ENCODE measurements around the gene BCL2L2.

Gene BCL2L2

DNA sequence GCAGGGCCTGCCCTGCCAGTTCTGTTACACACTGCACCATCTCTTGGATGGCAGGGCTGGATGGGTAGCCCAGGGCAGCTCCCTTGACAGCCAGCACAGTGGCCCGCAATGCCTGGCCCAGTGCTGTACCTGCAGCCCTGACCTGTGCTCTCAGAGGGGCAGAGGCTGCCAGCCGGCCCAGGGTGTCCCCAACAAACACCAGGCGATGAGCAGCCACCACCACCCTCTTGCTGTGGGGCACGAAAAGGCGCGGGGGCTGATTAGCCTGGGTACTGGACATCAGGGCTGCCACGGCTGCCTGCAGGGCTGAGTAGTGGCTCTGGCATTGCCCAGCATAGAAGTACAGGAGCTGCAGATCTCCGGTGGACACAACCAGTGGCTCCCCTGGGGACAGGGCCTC lies 50.6 kb downstream of the BCL2L2 start:
- no peak for DNase-seq

DNA sequence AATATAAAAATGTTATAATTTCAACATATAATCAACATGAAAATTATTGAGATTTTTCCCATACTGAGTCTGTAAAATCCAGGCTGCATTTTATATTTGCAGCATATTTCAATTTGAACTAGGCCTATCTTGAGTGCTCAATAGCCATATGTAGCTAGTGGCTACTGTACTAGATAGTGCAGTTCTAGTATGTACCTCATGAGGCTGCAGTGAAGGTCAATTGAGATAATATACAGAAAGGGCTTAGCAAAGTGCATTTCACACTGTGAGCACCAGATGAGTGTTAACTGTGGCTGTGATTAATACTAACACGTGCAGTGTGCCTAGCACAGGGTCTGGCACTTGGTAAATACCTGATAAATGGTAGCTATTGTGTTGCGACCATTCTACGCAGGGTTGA lies 51.4 kb downstream of the BCL2L2 start:
- no peak for DNase-seq

DNA sequence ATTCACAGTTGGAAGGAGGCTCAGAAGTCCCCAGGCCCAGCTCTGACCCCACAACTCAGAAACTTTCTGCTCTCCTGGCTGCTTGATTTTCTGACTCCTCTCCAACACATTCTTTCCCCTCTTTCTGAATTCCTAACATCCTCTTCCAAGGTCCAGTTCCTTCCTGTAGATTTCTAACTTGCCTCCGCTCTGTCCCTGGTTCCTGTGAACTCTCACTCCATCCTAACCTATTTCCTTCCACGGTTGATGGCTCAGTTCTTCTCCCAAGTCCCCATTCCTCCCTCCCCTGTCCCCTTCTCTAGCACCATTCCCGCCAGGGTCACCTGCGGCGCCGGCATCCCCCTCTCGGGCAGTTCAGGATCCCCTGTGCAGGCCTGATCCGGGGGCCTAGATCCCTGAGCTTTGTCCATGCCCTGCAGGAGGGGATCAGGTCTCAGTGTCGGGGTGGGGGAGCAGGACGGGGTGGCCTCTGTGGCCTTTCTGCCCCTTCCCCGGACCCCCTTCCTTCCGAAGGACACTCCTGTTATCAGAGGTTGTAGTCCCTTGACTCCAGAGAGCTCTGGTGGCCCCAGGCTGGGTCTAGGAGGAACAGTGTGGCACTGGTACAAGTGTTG lies 52.0 kb downstream of the BCL2L2 start:
- no peak for DNase-seq

DNA sequence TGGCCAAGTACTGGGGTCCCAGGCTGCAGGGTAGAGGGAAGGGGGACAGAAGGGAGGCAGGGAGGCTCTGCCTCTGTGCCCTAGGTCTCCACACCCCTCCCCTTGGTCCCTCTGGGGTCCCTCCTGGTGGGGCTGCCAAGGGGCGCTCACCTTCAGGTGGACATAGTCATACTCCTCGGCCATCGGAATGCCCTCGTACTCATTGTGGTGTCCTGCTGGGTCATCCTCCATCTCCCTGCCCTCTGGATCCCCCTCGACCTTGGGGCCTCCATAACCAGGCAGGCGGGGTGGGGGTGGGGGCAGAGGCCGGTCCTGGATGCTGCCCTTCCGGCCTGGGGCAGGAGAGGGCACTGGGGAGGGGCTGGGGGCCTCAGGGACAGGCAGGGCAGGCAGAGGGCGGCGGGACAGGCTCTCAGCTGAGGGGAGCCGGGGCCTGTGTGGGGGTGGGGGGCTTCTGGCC lies 52.6 kb downstream of the BCL2L2 start:
- no peak for DNase-seq

DNA sequence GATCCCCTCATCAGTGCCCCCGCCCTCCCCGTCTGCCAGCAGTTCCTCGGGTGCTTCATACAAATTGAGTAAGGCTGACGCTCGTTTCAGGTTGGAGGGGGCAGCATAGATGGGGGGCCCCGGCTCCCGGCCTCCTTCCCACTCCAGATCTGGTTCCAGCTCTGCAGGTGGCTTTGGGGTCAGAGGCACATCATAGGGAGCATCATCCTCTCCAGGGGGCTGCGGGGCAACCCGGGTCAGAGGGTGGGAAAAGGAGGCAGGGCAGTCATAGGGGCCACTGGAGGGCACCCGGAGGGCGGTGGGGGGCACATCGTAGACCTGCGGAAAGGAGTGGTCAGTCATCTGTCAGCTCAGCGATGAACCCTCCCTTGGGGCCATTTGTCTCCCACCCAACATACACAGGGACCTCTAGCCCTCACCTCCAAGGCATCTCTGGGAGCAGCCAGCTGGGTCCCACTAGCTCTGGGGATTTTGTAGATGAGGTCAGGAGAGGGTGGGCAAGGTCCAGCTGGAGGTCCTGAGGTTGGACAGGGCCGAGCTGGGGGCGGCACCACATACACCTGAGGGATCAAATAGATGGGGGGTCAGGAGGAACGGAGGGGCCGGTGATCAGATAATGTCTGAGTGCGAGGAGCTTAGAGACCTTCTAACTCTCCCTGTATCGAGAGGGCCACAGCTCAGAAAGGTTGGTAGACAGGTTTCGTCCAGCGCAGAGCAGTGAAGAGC lies 53.3 kb downstream of the BCL2L2 start:
- no peak for DNase-seq

DNA sequence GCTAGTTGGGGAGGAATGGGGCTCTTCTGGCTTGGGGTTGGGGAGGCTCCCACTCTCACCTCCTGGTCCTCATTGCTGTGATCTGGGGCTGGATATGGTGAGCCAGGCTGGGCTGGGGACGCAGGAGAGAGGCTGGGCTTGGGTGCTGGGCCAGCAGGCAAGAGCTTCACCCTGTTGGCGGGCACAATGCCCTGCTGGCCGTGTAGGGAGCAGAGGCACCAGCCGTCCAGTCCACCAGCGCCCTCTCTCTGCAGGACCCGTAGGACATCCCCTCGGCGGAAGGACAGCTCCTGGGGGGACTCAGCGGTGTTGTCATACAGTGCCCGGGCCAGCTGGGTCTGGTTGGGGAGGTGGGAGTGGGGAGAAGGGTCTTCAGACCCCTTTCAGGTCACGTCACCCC lies 53.9 kb downstream of the BCL2L2 start:
- DNase-seq: no peak

DNA sequence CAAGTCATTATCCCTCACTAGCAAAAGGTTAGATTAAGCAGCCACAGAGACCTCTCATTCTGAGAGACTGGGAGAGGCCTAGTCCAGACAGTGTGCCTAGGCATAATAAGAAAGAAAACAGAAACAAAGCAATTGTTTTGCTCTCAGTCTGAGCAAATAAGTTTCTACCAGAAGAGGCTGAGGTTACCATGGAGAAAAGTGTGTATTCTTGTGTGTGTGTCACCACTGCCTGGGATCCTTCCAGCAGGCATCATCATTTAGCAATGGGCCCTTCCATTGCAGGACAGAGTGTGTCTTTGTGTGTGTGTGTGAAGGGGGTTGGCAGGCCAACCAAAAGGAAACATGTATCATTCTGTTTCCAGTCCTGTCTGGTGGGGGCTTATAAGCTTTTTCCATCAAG lies 54.7 kb downstream of the BCL2L2 start:
- DNase-seq: no peak
